ENCODE measurements around the gene SMIM31.

The SMIM31 gene

GRCh38 chr4:164770010-164770724 is 16.2 kb downstream of the SMIM31 start:
- Histone ChIP-seq H3K36me3 (ENCODE audit: insufficient read depth, low read length) (no peaks in the 10 kb centered on the region), H3K27ac (peak overlapping the region; percentile 68), H3K9me3 (ENCODE audit: low read depth, low read length) (no peaks in the 10 kb centered on the region), H3K9ac (ENCODE audit: insufficient read length) (no peak overlapping the region), H3K4me3 (no peak overlapping the region)
- no peak for DNase-seq (ENCODE audit: low read depth, low spot score)
- no peak for TF ChIP-seq POLR2AphosphoS5 (IDR thresholded peaks at IDR 0.05; ENCODE audit: borderline replicate concordance, low read depth, low read length)
- no peak for TF ChIP-seq FOXP2 (optimal IDR thresholded peaks at IDR 0.05; ENCODE audit: control extremely low read depth, extremely low read length, insufficient read depth)
- no peak for TF ChIP-seq EZH2 (IDR thresholded peaks at IDR 0.05)

GRCh38 chr4:164771088-164771487 is 17.2 kb downstream of the SMIM31 start:
- Histone ChIP-seq H3K27ac (peak overlapping the region; percentile 68), H3K9ac (ENCODE audit: insufficient read length) (no peak overlapping the region)
- TF ChIP-seq EZH2 (IDR thresholded peaks at IDR 0.05) (no peak), FOXP2 (optimal IDR thresholded peaks at IDR 0.05; ENCODE audit: control extremely low read depth, extremely low read length, insufficient read depth) (no peak), POLR2AphosphoS5 (IDR thresholded peaks at IDR 0.05; ENCODE audit: borderline replicate concordance, low read depth, low read length) (peak; percentile 65; the same call in 1 of the 2 replicates)

GRCh38 chr4:164772076-164772475 is 18.1 kb downstream of the SMIM31 start:
- TF ChIP-seq POLR2AphosphoS5 (IDR thresholded peaks at IDR 0.05; ENCODE audit: borderline replicate concordance, low read depth, low read length) = no peak
- TF ChIP-seq FOXP2 (optimal IDR thresholded peaks at IDR 0.05; ENCODE audit: control extremely low read depth, extremely low read length, insufficient read depth) = no peak
- no peak for TF ChIP-seq EZH2 (IDR thresholded peaks at IDR 0.05)
- no peak overlapping the region; the same call in 1 of the 2 replicates for H3K27ac ChIP-seq
- H3K4me3 ChIP-seq = no peak overlapping the region
- no peaks in the 10 kb centered on the region for H3K9me3 ChIP-seq (ENCODE audit: low read depth, low read length)
- no peak overlapping the region for H3K9ac ChIP-seq (ENCODE audit: insufficient read length)
- H3K36me3 ChIP-seq (ENCODE audit: insufficient read depth, low read length) = no peaks in the 10 kb centered on the region
- no peak for DNase-seq (ENCODE audit: low read depth, low spot score)

More at GRCh38 chr4:164771088-164771487, 17.2 kb downstream of the SMIM31 start:
- Histone ChIP-seq H3K4me3 (no peak overlapping the region), H3K9me3 (ENCODE audit: low read depth, low read length) (no peaks in the 10 kb centered on the region), H3K36me3 (ENCODE audit: insufficient read depth, low read length) (no peaks in the 10 kb centered on the region)
- peak; percentile 82 for DNase-seq (ENCODE audit: low read depth, low spot score)

GRCh38 chr4:164779080-164779479 is 25.1 kb downstream of the SMIM31 start:
- Histone ChIP-seq H3K9ac (ENCODE audit: insufficient read length) (peak overlapping the region; percentile 60), H3K4me3 (no peak overlapping the region), H3K27ac (peak overlapping the region; percentile 85), H3K36me3 (ENCODE audit: insufficient read depth, low read length) (no peaks in the 10 kb centered on the region), H3K9me3 (ENCODE audit: low read depth, low read length) (no peaks in the 10 kb centered on the region)
- TF ChIP-seq FOXP2 (optimal IDR thresholded peaks at IDR 0.05; ENCODE audit: control extremely low read depth, extremely low read length, insufficient read depth) (no peak), POLR2AphosphoS5 (IDR thresholded peaks at IDR 0.05; ENCODE audit: borderline replicate concordance, low read depth, low read length) (no peak), EZH2 (IDR thresholded peaks at IDR 0.05) (no peak)
- no peak for DNase-seq (ENCODE audit: low read depth, low spot score)

- TF ChIP-seq POLR2AphosphoS5 (IDR thresholded peaks at IDR 0.05; ENCODE audit: borderline replicate concordance, low read depth, low read length) (no peak), FOXP2 (optimal IDR thresholded peaks at IDR 0.05; ENCODE audit: control extremely low read depth, extremely low read length, insufficient read depth) (no peak), EZH2 (IDR thresholded peaks at IDR 0.05) (no peak)
- DNase-seq (ENCODE audit: low read depth, low spot score) = peak; percentile 63
- H3K9me3 ChIP-seq (ENCODE audit: low read depth, low read length) = no peaks in the 10 kb centered on the region
These were observed 25.9 kb downstream of the SMIM31 start for GRCh38 chr4:164779811-164780216.

GRCh38 chr4:164780839-164781238 is 26.9 kb downstream of the SMIM31 start:
- TF ChIP-seq FOXP2 (optimal IDR thresholded peaks at IDR 0.05; ENCODE audit: control extremely low read depth, extremely low read length, insufficient read depth) (no peak), EZH2 (IDR thresholded peaks at IDR 0.05) (no peak), POLR2AphosphoS5 (IDR thresholded peaks at IDR 0.05; ENCODE audit: borderline replicate concordance, low read depth, low read length) (no peak)
- H3K9me3 ChIP-seq (ENCODE audit: low read depth, low read length) = no peaks in the 10 kb centered on the region
- no peaks in the 10 kb centered on the region for H3K36me3 ChIP-seq (ENCODE audit: insufficient read depth, low read length)
- H3K27ac ChIP-seq = no peak overlapping the region
- no peak overlapping the region for H3K9ac ChIP-seq (ENCODE audit: insufficient read length)
- DNase-seq (ENCODE audit: low read depth, low spot score) = no peak
- H3K4me3 ChIP-seq = no peak overlapping the region

More at GRCh38 chr4:164779811-164780216, 25.9 kb downstream of the SMIM31 start:
- Histone ChIP-seq H3K4me3 (no peak overlapping the region), H3K36me3 (ENCODE audit: insufficient read depth, low read length) (no peaks in the 10 kb centered on the region), H3K27ac (peak overlapping the region; percentile 85), H3K9ac (ENCODE audit: insufficient read length) (peak overlapping the region; percentile 60)

- Histone ChIP-seq H3K36me3 (ENCODE audit: insufficient read depth, low read length) (no peaks in the 10 kb centered on the region), H3K27ac (peak overlapping the region; percentile 22; the same call in 1 of the 2 replicates), H3K9ac (ENCODE audit: insufficient read length) (no peak overlapping the region), H3K4me3 (no peak overlapping the region), H3K9me3 (ENCODE audit: low read depth, low read length) (no peaks in the 10 kb centered on the region)
- TF ChIP-seq EZH2 (IDR thresholded peaks at IDR 0.05) = no peak
- no peak for TF ChIP-seq FOXP2 (optimal IDR thresholded peaks at IDR 0.05; ENCODE audit: control extremely low read depth, extremely low read length, insufficient read depth)
- no peak for TF ChIP-seq POLR2AphosphoS5 (IDR thresholded peaks at IDR 0.05; ENCODE audit: borderline replicate concordance, low read depth, low read length)
- no peak for DNase-seq (ENCODE audit: low read depth, low spot score)
These were observed 30.0 kb downstream of the SMIM31 start for GRCh38 chr4:164783976-164784375.

- TF ChIP-seq POLR2AphosphoS5 (IDR thresholded peaks at IDR 0.05; ENCODE audit: borderline replicate concordance, low read depth, low read length) = no peak
- no peak for TF ChIP-seq FOXP2 (optimal IDR thresholded peaks at IDR 0.05; ENCODE audit: control extremely low read depth, extremely low read length, insufficient read depth)
- no peak for TF ChIP-seq EZH2 (IDR thresholded peaks at IDR 0.05)
- H3K9me3 ChIP-seq (ENCODE audit: low read depth, low read length) = no peaks in the 10 kb centered on the region
- peak overlapping the region; percentile 27 for H3K9ac ChIP-seq (ENCODE audit: insufficient read length)
- peak overlapping the region; percentile 95 for H3K27ac ChIP-seq
- peak overlapping the region; percentile 67 for H3K4me3 ChIP-seq
- H3K36me3 ChIP-seq (ENCODE audit: insufficient read depth, low read length) = no peaks in the 10 kb centered on the region
- DNase-seq (ENCODE audit: low read depth, low spot score) = no peak
These were observed 35.1 kb downstream of the SMIM31 start for GRCh38 chr4:164789047-164789446.
